22Rv1 (cell line): ENCODE results near the gene AP1M2.
A peak's percentile ranks its signal among the peaks of the same experiment; 100 is the strongest.

Experiments
- H3K27ac ChIP-seq: fragments of 450-650 bp; 2 replicates; pipeline ENCODE4 v1.5.1; 2017
- ZFX ChIP-seq: fragments of 450-650 bp; IDR thresholded peaks from 2 replicates; pipeline ENCODE4 v1.6.1; 2017; ENCODE audit warnings: antibody characterized with exemption, borderline replicate concordance
- TF ChIP-seq, protein P1 (sequence below): fragments of 450-650 bp; IDR thresholded peaks from 2 replicates; pipeline ENCODE4 v1.5.1; 2017; ENCODE audit warnings: mild to moderate bottlenecking

The AP1M2 gene

DNA sequence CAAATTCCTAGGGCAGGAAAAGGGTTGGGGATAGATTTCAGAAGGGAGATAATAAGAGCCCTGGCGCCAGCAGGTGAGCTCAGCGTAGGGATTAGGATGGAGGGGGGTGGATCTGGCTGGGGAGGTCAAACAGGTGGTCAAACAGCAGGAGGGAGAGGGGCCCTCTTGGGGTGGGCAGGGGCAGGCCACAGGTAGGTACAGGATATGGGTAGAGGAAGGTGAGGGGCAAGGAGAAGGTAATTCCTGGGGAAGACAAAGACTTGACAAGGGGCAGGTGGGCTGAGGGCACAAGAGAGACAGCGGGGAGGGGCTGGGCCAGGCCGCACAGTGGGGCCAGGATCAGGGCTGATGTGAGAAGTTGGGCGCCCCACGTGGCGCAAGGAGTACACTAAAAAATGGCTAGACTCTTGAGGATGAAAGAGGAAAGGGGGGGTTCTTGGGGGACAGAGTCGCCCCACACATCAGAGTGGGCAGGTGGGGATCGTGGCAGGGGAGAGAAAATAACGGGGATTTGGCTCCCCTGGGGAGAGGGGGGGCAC is 22.0 kb downstream of the AP1M2 start:
- TF ChIP-seq, protein P1, sequence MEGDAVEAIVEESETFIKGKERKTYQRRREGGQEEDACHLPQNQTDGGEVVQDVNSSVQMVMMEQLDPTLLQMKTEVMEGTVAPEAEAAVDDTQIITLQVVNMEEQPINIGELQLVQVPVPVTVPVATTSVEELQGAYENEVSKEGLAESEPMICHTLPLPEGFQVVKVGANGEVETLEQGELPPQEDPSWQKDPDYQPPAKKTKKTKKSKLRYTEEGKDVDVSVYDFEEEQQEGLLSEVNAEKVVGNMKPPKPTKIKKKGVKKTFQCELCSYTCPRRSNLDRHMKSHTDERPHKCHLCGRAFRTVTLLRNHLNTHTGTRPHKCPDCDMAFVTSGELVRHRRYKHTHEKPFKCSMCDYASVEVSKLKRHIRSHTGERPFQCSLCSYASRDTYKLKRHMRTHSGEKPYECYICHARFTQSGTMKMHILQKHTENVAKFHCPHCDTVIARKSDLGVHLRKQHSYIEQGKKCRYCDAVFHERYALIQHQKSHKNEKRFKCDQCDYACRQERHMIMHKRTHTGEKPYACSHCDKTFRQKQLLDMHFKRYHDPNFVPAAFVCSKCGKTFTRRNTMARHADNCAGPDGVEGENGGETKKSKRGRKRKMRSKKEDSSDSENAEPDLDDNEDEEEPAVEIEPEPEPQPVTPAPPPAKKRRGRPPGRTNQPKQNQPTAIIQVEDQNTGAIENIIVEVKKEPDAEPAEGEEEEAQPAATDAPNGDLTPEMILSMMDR: no peak
- no peak for TF ChIP-seq ZFX
- peak overlapping the region; percentile 82 for H3K27ac ChIP-seq

DNA sequence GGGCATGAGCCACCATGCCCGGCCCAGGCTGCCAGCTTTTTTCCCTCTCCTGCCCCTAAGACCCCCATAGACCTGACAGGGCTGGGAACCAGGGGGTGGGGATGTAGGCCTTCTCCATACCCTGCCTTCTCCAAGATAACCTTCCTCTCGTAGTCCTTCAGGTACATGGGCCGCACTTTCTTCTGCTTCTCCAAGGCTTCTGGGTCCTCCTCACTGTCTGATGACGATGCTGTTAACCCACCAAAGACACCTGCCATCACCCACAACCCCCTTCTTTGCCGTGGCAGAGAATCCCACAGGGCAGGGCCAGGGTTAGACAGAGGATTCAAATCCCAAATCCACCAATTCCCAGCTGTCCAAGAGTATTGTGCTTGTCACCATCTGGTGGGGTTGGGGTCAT is 24.5 kb downstream of the AP1M2 start:
- H3K27ac ChIP-seq: no peak overlapping the region
- TF ChIP-seq, protein P1: no peak
- TF ChIP-seq ZFX: no peak

DNA sequence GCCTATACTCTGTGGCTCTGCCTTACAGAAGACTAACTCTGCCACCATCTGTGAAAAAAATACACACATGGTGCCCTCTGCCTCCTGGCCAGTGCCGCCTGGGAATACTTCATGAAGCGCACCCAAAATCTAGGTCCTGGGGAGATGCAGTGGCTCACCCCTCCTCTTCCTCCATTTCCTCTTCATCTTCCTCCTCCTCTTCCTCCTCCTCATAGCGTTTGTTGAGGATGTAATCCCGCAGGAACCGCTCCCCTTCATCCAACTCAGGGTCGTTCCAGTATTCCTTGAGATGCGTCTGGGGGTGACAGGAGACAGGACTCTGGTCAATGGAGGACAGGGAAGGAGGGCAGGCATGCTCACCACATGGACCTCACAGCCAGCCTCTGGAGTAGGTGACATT is 27.0 kb downstream of the AP1M2 start:
- no peak overlapping the region for H3K27ac ChIP-seq
- no peak for TF ChIP-seq ZFX
- TF ChIP-seq, protein P1: no peak

DNA sequence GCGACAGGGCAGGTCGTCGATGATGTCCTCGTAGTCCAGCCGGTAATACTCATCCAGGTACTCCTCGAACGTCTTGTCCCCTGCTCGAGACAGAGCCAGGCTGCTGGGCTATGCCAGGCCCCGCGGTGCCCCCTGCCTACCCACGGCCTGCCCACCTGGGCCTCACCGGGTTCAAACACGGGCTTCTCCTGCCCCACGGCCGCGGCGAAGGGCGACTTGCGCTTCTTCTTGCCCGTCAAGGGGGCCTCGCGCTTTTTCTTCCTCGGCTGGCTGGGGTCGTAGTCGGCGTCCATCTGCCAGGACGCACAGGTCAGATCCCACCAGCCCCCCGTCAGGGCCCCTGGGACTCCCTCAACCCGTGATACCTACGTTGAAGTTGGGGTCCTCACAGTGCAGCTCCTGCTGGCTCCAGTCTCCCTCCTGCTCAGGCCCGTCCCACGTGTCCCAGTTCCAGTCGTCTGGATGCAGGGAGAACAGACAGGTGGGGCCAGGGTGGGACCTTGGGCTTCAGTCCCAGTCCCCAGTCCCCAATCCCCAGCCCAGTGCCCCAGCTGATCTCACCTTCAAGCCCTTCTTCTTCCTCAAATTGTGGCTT is 29.4 kb downstream of the AP1M2 start:
- TF ChIP-seq, protein P1: no peak
- TF ChIP-seq ZFX: no peak
- no peak overlapping the region for H3K27ac ChIP-seq

DNA sequence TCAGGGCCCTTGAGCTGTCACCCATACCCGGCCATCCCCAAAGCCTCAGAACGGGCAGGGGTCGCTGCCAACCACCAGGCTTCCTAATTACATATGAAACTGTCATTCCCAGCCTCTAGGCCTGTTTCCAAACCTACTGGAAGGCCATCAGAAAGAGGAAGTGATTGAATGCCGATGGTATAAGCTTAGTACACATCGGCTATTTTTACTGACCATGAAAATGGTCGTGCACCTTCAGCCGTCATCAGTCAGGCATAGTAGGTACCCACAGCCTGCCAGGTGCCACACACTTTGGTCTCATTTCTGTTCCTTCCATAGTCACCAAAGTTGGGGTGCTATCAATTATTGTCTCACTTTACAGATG is 31.5 kb downstream of the AP1M2 start:
- TF ChIP-seq ZFX: no peak
- TF ChIP-seq, protein P1: no peak
- H3K27ac ChIP-seq: peak overlapping the region; percentile 27

DNA sequence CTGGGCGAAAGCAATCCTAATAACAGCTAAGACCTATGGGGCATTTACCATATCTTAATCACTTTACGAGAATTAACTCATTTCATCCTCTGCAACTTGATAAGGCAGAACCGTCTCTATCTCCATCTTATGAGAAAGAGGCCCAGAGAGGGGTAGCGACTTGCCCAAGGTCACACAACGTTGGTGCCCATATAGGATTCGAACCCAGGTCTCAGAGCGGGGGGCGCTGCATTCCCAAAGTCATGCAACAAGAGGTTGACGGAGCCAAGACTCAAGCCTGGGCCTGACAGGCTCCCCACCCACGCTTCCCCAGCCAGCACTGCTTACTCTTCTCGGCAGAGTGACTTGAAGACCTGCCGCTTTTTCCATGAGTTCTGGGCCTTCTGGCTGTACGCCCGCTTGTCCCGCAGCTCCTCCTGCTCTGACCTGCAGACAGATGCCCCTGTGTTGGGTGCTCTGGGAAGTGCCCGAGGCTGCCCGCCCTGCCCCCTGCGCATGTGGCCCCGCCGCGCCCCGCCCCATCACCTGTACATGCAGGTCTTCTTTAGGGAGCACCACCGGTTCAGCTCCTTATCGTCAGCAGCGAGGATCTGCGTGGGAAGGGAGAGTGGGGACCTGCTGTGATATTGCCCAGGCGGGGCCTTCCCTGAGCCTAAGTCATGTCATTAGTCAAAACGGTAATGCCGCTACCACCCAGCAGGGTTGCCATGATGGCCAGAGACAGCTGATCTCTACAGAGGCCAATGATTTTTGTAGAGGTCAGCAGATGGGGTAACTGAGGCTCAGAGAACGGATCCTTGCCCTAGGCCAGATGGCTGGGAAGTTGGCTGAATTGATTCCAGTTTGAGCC is 32.1 kb downstream of the AP1M2 start:
- peak overlapping the region; percentile 30 for H3K27ac ChIP-seq
- TF ChIP-seq ZFX: no peak
- TF ChIP-seq, protein P1: no peak

DNA sequence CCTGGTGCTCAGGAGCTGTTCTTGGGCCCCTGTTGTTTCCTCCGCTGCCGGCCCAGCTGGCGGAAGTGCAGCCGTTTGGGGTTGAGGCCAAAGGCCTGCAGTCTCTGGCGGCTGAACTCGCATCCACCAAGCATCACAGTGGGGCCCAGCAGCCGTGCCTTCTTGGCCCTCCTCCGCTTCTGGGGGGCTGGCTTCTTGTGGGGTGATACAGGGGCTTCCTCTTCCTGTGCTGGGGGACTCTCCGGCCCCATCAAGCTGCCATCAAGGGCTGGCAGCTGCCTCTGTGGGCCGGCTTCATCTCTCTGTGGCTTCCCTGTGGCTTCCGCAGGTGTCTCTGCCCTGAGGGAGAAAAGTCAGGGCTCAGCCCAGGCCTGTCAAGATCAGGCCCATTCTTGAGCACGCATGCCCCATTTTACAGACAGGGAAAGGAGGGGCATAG is 33.1 kb downstream of the AP1M2 start:
- peak overlapping the region; percentile 30 for H3K27ac ChIP-seq
- TF ChIP-seq, protein P1: no peak
- TF ChIP-seq ZFX: no peak
